GM12873 (cell line): Measurements from ENCODE around the gene ZNF750.

Source experiments
- TF ChIP-seq, protein P1 (sequence below): IDR thresholded peaks from 2 replicates; pipeline ENCODE4 v1.5.1; 2012; ENCODE audit warnings: low read depth, mild to moderate bottlenecking, moderate library complexity, low read length, control low read depth; ENCODE audit not compliant: insufficient read depth; ENCODE audit errors: missing control alignments

The ZNF750 gene

DNA sequence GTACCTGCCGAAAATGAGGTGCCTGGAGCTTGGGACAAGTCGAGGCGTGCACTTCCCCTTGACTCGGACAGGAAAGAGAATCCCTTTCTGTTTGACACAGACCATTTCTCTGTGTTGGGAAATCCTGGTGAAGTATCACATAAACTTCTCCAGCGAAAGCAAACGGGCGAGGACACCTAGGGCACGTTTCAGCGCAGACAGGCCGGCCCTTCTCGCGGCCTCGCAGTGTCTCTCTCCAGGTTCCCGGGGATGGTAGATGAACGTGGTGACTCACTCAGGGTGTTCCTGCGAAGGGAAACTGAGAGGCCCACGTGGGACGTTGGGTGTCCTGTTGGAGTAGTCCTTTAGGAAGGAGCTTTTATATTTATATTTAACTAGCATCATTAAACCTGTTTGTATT, 36.3 kb upstream of the ZNF750 start:
- TF ChIP-seq, protein P1, sequence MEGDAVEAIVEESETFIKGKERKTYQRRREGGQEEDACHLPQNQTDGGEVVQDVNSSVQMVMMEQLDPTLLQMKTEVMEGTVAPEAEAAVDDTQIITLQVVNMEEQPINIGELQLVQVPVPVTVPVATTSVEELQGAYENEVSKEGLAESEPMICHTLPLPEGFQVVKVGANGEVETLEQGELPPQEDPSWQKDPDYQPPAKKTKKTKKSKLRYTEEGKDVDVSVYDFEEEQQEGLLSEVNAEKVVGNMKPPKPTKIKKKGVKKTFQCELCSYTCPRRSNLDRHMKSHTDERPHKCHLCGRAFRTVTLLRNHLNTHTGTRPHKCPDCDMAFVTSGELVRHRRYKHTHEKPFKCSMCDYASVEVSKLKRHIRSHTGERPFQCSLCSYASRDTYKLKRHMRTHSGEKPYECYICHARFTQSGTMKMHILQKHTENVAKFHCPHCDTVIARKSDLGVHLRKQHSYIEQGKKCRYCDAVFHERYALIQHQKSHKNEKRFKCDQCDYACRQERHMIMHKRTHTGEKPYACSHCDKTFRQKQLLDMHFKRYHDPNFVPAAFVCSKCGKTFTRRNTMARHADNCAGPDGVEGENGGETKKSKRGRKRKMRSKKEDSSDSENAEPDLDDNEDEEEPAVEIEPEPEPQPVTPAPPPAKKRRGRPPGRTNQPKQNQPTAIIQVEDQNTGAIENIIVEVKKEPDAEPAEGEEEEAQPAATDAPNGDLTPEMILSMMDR = no peak

DNA sequence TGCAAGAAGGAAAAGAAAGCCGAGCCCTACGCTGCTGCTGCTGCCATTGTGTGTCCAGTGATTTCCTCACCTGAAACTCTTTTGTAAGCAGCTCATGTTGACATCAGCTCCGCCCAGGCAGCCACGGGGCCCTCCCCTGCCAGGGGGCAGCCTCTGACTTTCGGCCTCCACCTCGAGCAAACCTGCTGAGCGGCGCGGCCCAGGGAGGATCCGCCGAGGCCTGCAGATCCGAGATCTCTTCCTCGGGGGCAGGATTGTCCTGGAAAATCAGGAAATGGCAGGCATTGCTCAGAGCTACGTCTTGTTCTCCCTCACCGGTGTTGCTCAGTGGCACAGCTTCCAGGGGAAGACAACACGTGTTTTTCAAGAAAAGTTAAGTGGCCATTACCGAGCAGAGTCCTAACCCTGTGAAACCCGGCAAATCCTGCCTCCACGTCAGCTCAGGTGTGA, 35.6 kb upstream of the ZNF750 start:
- TF ChIP-seq, protein P1 = no peak

DNA sequence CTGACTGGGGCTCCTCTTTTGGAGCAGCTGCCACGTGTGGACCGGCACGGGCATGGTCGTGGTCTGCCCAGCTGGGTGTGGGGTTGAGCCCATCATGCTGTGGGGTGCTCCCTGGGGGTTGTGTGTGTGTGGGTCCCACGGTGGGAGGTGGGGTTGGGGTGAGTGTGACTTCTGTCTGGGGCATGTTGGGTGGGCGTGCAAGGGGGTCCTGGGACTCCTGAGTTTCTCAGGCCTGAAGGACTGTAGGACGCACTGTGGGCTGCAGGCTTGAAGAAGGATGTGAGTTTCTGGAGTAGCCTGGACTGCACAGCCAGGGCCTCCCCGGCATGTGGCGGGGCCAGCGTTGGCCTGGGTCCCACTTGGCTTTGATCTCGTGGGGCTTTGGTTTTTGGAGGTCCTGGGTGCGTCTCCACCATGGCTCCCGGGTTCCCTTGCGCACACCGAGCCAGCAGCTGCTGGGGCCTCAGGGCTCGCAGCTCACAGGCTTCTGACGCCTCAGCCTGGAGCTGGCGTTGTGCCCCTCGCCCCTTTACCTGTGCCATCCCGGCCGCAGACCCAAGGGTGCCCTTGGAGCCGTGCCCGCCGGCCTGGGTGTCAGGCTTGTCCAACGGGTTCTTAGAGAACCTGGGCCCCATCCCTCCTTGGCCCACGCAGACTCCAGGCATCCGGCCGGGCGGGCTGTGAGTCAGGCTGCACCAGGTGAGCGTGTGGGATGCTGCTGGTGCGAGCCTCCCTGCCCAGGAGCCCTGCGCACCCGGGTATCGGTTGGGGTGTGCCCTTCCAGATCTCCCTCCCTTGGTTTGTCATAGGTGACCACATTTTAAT, 34.4 kb upstream of the ZNF750 start:
- TF ChIP-seq, protein P1 = no peak

DNA sequence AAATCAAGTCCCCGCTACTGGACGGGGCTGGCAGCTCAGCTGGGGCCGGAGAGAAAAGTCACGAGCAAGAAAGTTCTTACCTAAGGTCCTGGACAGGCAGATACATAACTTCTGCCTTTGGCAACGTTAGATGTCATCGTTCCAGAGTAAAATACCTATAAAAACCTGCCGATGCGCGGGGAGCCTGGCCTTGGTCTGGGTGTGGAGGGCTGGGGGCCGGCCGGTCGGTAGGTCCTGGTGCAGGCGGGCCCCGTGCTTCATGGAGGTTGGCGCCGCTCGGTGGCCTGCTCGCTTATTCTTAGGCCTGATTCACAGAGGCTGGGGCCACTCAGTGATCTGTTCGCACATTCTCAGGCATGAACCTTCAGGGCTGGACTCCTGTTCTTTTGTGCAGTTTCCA, 33.7 kb upstream of the ZNF750 start:
- TF ChIP-seq, protein P1 = no peak

DNA sequence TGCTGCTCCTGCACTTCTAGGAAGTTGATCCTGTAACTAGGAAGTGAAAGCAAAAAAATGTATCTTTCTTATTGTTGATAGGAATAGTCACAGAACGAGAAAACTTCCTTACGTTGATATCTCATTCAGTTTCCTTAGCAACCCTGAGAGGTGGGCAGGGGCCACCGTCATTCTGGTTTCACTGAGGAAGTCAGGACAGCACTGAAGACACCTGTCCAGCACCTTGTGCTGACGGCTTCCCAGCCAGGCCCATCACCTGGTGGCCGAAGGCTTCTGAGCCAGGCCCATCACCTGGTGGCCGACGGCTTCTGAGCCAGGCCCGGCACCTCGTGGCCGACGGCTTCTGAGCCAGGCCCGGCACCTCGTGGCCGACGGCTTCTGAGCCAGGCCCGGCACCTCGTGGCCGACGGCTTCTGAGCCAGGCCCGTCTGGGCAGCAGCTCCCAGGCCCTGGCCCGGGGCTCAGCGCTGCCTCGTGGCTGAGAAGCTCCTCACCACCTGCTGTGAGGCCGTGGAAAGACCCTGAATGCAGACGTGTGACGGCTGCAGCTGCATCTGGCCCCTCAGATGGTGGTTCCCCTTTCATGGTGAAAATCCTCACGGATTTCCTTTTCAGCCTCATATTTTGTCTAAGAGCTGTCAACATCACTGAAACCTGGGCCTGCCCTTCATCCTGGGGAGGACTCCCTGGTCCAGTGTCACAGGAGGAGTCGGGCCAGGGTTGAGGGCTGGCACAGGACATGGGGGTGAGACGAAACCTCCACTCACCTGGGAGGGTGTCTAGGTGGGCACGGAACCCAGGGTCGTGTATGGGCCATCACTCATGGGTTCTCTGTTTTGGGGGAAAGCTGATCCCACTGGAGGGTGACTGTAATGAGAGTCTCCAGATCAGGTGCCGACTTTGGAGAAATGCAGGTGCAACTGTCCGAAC, 33.0 kb upstream of the ZNF750 start:
- TF ChIP-seq, protein P1 = no peak

DNA sequence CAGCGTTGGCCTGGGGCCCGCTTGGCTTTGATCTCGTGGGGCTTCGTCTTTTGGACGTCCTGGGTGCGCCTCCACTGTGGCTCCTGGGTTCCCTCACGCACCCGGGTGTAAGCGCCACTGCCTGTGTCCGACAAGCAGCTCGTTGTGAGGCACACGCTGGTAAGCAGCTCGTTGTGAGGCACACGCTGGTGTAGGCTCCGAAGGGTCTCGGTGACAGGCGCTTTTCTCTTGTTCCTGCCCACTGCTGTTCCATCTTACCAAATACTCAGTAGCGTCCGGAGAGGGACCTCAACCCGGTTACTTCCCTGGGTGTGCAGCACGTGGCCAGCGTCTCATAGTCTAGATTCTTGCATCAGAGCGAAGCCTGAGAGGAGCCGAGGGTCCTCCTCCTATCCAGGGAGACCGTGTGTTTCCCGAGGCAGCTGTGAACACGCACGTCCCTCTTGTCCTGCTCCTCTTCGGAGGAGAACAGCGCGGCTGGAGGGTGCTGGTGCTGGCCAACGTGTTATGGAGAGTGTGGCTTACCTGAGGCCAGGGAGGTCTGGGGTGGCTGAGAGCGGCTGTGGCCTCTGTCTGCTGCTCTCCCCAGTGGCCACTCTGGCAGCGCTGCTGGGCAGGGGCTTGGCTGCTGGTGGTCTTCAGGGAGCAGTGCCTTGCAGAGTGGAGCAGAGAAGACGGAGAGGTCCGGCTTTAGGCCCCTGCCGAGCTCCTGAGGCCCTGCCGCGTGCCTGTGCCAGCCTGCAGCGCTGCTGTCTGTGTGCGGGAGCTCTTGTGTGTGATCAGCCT, 32.1 kb upstream of the ZNF750 start:
- TF ChIP-seq, protein P1 = no peak
